Measurements from ENCODE around the gene ATXN7L1. TPM values are rescaled to one million over a fixed set of nuclear protein-coding genes. Genes with fewer than 3 reads are reported as not detected.

Gene ATXN7L1
- total and polyA plus RNA-seq, 2 of the 8 experiments (the other 6 are each of a cell fraction or from before 2014, with no cell fraction given): 14.3 to 34.0 TPM

DNA sequence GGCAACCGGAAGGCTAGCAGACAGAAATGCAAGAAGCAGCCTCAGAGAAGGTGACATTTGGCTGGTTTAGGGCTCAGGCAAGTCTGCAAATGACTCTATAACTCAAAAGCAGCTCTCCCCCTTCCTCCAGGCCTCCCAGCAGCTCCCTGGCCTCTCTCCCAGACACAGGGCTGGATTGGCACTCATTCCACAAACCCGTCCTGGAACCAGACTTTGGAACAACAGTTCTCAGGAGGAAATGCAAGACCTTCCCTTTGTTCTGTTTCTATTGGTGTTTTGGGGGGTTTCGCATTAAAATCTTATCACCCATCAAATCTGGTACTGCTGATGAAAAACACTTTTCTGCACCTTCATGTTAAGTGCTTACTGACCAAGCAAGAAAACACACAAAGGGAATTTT, 254.8 kb downstream of the ATXN7L1 start:
- Histone ChIP-seq H2AFZ (ENCODE audit: low read length) (no peak overlapping the region), H3K9me3 (ENCODE audit: insufficient read depth in 2 of 2, low read depth in 1 of 2, low read length in 1 of 2) (peaks cover 0 to 4% of the 10 kb centered on the region in 2 experiments; a peak in 3 of 4 replicates), H3K27me3 (replicated peaks in 1 of 4; ENCODE audit: control insufficient read depth in 3 of 4, extremely low read depth in 1 of 4, insufficient read depth in 3 of 4, low read length in 3 of 4) (no peaks in the 10 kb centered on the region), H3K56ac (replicated peaks; ENCODE audit: insufficient read length, low read depth, low read length) (no peak overlapping the region), H3K14ac (ENCODE audit: insufficient read length) (no peak overlapping the region), H2BK20ac (ENCODE audit: low read length) (no peak overlapping the region), H4K20me1 (replicated peaks in 1 of 2; ENCODE audit: control insufficient read depth in 1 of 2, insufficient read depth in 2 of 2, low read length in 2 of 2) (peaks cover 2 to 8% of the 10 kb centered on the region in 2 experiments), H3K79me1 (ENCODE audit: low read depth, low read length) (peaks cover under 1% of the 10 kb centered on the region; the same call in 1 of the 2 replicates), H3K4me1 (replicated peaks in 1 of 4; ENCODE audit: control insufficient read depth in 3 of 4, insufficient read depth in 4 of 4, low read length in 3 of 4) (no peaks in the 10 kb centered on the region), H4K5ac (ENCODE audit: insufficient read length, low read depth, low read length) (no peak overlapping the region), H3K4me2 (ENCODE audit: insufficient read depth in 1 of 2, low read depth in 2 of 2, low read length in 2 of 2) (no peak overlapping the region), H4K91ac (replicated peaks; ENCODE audit: insufficient read length, low read length) (no peak overlapping the region), H2BK5ac (ENCODE audit: low read depth, low read length) (no peak overlapping the region), H3K36me3 (ENCODE audit: control insufficient read depth in 2 of 4, insufficient read depth in 4 of 4, low read length in 3 of 4) (peaks cover 8 to 53% (median 30%) of the 10 kb centered on the region in 4 experiments; a peak in 7 of 8 replicates), H3K79me2 (ENCODE audit: control insufficient read depth in 1 of 2, insufficient read depth in 2 of 2, low read length in 2 of 2) (peaks cover 0 to 46% of the 10 kb centered on the region in 2 experiments; a peak in 3 of 4 replicates), H3K27ac (ENCODE audit: low read depth, low read length) (no peak overlapping the region), H3K23ac (ENCODE audit: insufficient read length) (no peak overlapping the region), H3K4me3 (ENCODE audit: extremely low read depth in 1 of 4, insufficient read depth in 2 of 4, low read depth in 3 of 4, low read length in 4 of 4) (no peak overlapping the region), H2AK5ac (ENCODE audit: low read depth, low read length) (no peak overlapping the region), H2BK120ac (replicated peaks; ENCODE audit: low read depth, low read length) (no peak overlapping the region), H3K9ac (replicated peaks in 1 of 4; ENCODE audit: extremely low read depth in 1 of 4, low read depth in 3 of 4, low read length in 3 of 4) (no peak overlapping the region), H3K23me2 (ENCODE audit: low read depth, low read length) (no peaks in the 10 kb centered on the region), H3K18ac (ENCODE audit: extremely low read depth, low read length) (no peak overlapping the region), H2BK15ac (ENCODE audit: low read length) (no peak overlapping the region), H3K4ac (replicated peaks; ENCODE audit: insufficient read length, low read depth, low read length) (no peak overlapping the region), H4K8ac (ENCODE audit: extremely low read depth, insufficient read depth, low read length) (no peak overlapping the region), H2BK12ac (ENCODE audit: low read depth, low read length) (no peak overlapping the region)
- ChIA-PET POLR2A (ENCODE audit: partially characterized antibody) (interaction anchor here (0.8 to 12.8 kb wide), 6 partner anchors 10 to 24 kb away, joined by 3 to 57 read pairs (median 3); no protein-coding TSS in a partner anchor), CTCF (ENCODE audit: partially characterized antibody) (interaction anchor here (1.0 to 1.4 kb wide), 4 partner anchors 17 to 32 kb away, joined by 3 to 4 read pairs (median 3); no protein-coding TSS in a partner anchor)
- DNase-seq (ENCODE audit: low read depth in 1 of 2, low spot score in 2 of 2) (no peak), FAIRE-seq (no peak)
- 94% methylated on average over 3 of the region's 3 CpGs; no CpG with 5 or more reads in 1 of the 2 experiments for WGBS, 2 experiments (ENCODE audit: extremely low coverage in 1 of 2, insufficient coverage in 1 of 2, insufficient read length in 1 of 2, insufficient replicate concordance in 2 of 2, low coverage in 1 of 2, low lambda C conversion rate in 2 of 2, missing lambda C conversion rate in 1 of 2)
- no peak for TF ChIP-seq JUN (IDR thresholded peaks at IDR 0.05; ENCODE audit: low read depth, low read length)
- TF ChIP-seq POLR2A (IDR thresholded peaks at IDR 0.05; ENCODE audit: control extremely low read depth in 1 of 2, low read depth in 2 of 2, low read length in 2 of 2): no peak
- no peak for TF ChIP-seq HDAC6 (IDR thresholded peaks at IDR 0.05; ENCODE audit: low read depth, low read length)
- TF ChIP-seq FOSL1 (IDR thresholded peaks at IDR 0.05; ENCODE audit: insufficient read depth, low read depth, low read length): no peak
- no peak for TF ChIP-seq MAFK (IDR thresholded peaks at IDR 0.05; ENCODE audit: low read depth, low read length)
- no peak for TF ChIP-seq EGR1 (IDR thresholded peaks at IDR 0.05; ENCODE audit: borderline replicate concordance, low read depth, low read length)
- no peak for TF ChIP-seq YY1 (IDR thresholded peaks at IDR 0.05; ENCODE audit: low read depth, low read length)
- no peak for TF ChIP-seq NRF1 (IDR thresholded peaks at IDR 0.05; ENCODE audit: low read depth, low read length)
- no peak for TF ChIP-seq ZNF274 (IDR thresholded peaks at IDR 0.05; ENCODE audit: borderline replicate concordance, extremely low read depth, low read length)
- no peak for TF ChIP-seq SP1 (IDR thresholded peaks at IDR 0.05; ENCODE audit: low read depth, low read length)
- no peak for TF ChIP-seq USF2 (IDR thresholded peaks at IDR 0.05; ENCODE audit: low read length)
- TF ChIP-seq SUZ12 (IDR thresholded peaks at IDR 0.05; ENCODE audit: low read length): no peak
- TF ChIP-seq RFX5 (IDR thresholded peaks at IDR 0.05; ENCODE audit: borderline replicate concordance, low read depth, low read length): no peak
- no peak for TF ChIP-seq CREB1 (IDR thresholded peaks at IDR 0.05)

All from H1 (cell line).